Calu3 (cell line): ENCODE data around the gene ZNF133. TPM values are rescaled to one million over a fixed set of nuclear protein-coding genes. Genes with fewer than 3 reads are reported as not detected.

Experiments used
- BruUV-seq: library from RNA; stranded (reverse); fragments of 400-500 nt; replicated peaks from 2 replicates; lab custom pipeline; 2021; lab: Mats Ljungman, UMichigan
- CTCF ChIA-PET: fragments of 300-600 bp; sonication (Branson Sonifier 250); formaldehyde crosslinking; loops from one replicate; lab custom pipeline; 2022; ENCODE audit warnings: antibody characterized with exemption; lab: Charles Lee
- DNase-seq: peaks from one replicate; pipeline ENCODE4 v3.0.0; 2022
- H3K27ac Mint-ChIP-seq: one replicate; pipeline ENCODE4 v1.8.0; 2022; ENCODE audit warnings: mixed read lengths; ENCODE audit not compliant: unreplicated experiment
- H3K27me3 Mint-ChIP-seq: one replicate; pipeline ENCODE4 v1.8.0; 2022; ENCODE audit warnings: mixed read lengths; ENCODE audit not compliant: unreplicated experiment
- H3K36me3 Mint-ChIP-seq: one replicate; pipeline ENCODE4 v1.8.0; 2022; ENCODE audit warnings: mild to moderate bottlenecking, moderate library complexity, mixed read lengths; ENCODE audit not compliant: insufficient read depth, unreplicated experiment
- H3K4me1 Mint-ChIP-seq: one replicate; pipeline ENCODE4 v1.8.0; 2022; ENCODE audit warnings: mild to moderate bottlenecking, low read depth, mixed read lengths; ENCODE audit not compliant: unreplicated experiment
- H3K4me3 Mint-ChIP-seq: one replicate; pipeline ENCODE4 v1.8.0; 2022; ENCODE audit warnings: mild to moderate bottlenecking, low read depth, moderate library complexity, mixed read lengths; ENCODE audit not compliant: unreplicated experiment
- H3K9me3 Mint-ChIP-seq: one replicate; pipeline ENCODE4 v1.8.0; 2022; ENCODE audit warnings: low read depth, mixed read lengths; ENCODE audit not compliant: unreplicated experiment
- intact Hi-C: fragments of 100-400 bp; cut with micrococcal nuclease; formaldehyde crosslinking; loops from one replicate; pipeline ENCODE4 v1.10.0; 2022; ENCODE audit not compliant: unreplicated experiment
- total RNA-seq: library from RNA; stranded (reverse); gene quantifications from 2 replicates; pipeline ENCODE4 v1.2.3, GENCODE V29; 2022
- TF ChIP-seq, protein P1 (sequence below): fragments of 200-600 bp; IDR thresholded peaks from one replicate; pipeline ENCODE4 v1.8.0; 2022; ENCODE audit warnings: antibody characterized with exemption; ENCODE audit not compliant: unreplicated experiment

The ZNF133 gene
- total RNA-seq, 1 experiment from 2014 or later, result 4.6 TPM

DNA sequence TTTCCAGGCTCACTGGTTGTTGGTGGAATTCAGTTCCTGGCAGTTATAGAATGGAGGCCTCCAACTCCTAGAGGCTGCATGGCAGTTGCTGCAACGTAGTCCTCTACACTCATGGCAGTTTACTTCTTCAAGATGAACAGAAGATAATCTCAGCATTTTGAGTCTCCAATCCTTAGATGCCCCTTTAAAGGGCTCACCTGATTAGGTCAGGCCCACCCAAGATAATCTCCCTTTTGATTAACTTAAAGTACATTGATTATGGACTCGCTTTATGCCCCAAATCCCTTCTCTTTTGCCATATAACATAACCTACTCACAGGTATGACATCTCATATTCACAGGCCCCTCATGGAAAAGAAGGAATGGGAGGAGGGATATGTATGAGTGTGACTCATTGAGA is 76.4 kb downstream of the ZNF133 start:
- intact Hi-C loops, result no loop called here
- Mint-ChIP-seq H3K9me3 (no peaks in the 10 kb centered on the region), H3K36me3 (no peaks in the 10 kb centered on the region), H3K27me3 (no peaks in the 10 kb centered on the region), H3K27ac (no peak overlapping the region), H3K4me3 (no peak overlapping the region), H3K4me1 (no peaks in the 10 kb centered on the region)
- TF ChIP-seq, protein P1, sequence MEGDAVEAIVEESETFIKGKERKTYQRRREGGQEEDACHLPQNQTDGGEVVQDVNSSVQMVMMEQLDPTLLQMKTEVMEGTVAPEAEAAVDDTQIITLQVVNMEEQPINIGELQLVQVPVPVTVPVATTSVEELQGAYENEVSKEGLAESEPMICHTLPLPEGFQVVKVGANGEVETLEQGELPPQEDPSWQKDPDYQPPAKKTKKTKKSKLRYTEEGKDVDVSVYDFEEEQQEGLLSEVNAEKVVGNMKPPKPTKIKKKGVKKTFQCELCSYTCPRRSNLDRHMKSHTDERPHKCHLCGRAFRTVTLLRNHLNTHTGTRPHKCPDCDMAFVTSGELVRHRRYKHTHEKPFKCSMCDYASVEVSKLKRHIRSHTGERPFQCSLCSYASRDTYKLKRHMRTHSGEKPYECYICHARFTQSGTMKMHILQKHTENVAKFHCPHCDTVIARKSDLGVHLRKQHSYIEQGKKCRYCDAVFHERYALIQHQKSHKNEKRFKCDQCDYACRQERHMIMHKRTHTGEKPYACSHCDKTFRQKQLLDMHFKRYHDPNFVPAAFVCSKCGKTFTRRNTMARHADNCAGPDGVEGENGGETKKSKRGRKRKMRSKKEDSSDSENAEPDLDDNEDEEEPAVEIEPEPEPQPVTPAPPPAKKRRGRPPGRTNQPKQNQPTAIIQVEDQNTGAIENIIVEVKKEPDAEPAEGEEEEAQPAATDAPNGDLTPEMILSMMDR, result no peak
- DNase-seq, result no peak
- BruUV-seq, result no TSS peak
- CTCF ChIA-PET, result no interaction called here

Other genes with a start within 250 kb of the ZNF133 start
- gene OVOL2, start 230.6 kb upstream of the ZNF133 start, total RNA-seq, result 7.4 and 8.4 TPM in 2 replicates
- gene KAT14, start 150.7 kb upstream of the ZNF133 start, total RNA-seq, result 3.1 and 4.4 TPM in 2 replicates
- 5.2 and 6.0 TPM in 2 replicates for gene PET117, start 150.7 kb upstream of the ZNF133 start, total RNA-seq
- gene DZANK1, start 178.5 kb downstream of the ZNF133 start, total RNA-seq, result 0.86 and 1.0 TPM in 2 replicates
- 4.1 and 4.2 TPM in 2 replicates for gene POLR3F, start 178.9 kb downstream of the ZNF133 start, total RNA-seq
- gene RBBP9, start 208.7 kb downstream of the ZNF133 start, total RNA-seq, result 3.5 and 5.5 TPM in 2 replicates
- gene SEC23B, start 219.4 kb downstream of the ZNF133 start, total RNA-seq, result 22.0 and 26.3 TPM in 2 replicates